Mammary epithelial cell (primary cell): Measurements from ENCODE around the gene GRAMD1A.

Experiments used
- CTCF ChIP-seq, 2 donors: IDR thresholded peaks in 1 of 2; conservative IDR thresholded peaks in 1 of 2; 2 replicates each; pipeline ENCODE4 v1.5.1; 2011 to 2012; ENCODE audit warnings: inconsistent platforms in 2 of 2, low read length in 2 of 2, mild to moderate bottlenecking in 2 of 2, control low read depth in 1 of 2, low read depth in 1 of 2; ENCODE audit not compliant: insufficient read depth in 1 of 2; ENCODE audit errors: extremely low read depth in 1 of 2
- EZH2 ChIP-seq: IDR thresholded peaks from 2 replicates; pipeline ENCODE4 v1.6.1; 2012; ENCODE audit warnings: low read length, inconsistent platforms, borderline replicate concordance

GRCh38 chr19:34953092-34953491, 47.0 kb upstream of the GRAMD1A start:
- TF ChIP-seq EZH2 (no peak), CTCF (conservative IDR thresholded peaks at IDR 0.05 in 1 of 2, IDR thresholded peaks at IDR 0.05 in 1 of 2; ENCODE audit: extremely low read depth in 1 of 2, insufficient read depth in 1 of 2, low read depth in 1 of 2, low read length in 2 of 2) (no peak)
